Stimulated activated CD4-positive, alpha-beta T cell treated with anti-CD3 and anti-CD28 coated beads, Interleukin-12 subunit alpha, Interleukin-12 subunit beta, amount 100 ng/mL, for 48 hours (primary cell): ENCODE measurements around the gene ALKBH5.
"Not testable (repeated sequence)": the region's sequence is repeated elsewhere in the genome, so short reads cannot be mapped to it uniquely, and the experiment has no call there.

Experiments
- DNase-seq, 3 donors: peaks; one replicate each; pipeline ENCODE4 v3.0.0-alpha.2; 2020; ENCODE audit warnings: low read depth in 2 of 3, low spot score in 1 of 3

Gene ALKBH5

GRCh38 chr17:18216906-18217305 is 33.3 kb downstream of the ALKBH5 start:
- DNase-seq: not testable (repeated sequence)

- peak; percentile 61 to 79 (median 67) for DNase-seq
Measured at GRCh38 chr17:18217412-18218015, 33.9 kb downstream of the ALKBH5 start.

- DNase-seq: no peak
Measured at GRCh38 chr17:18218756-18219415, 35.3 kb downstream of the ALKBH5 start.

GRCh38 chr17:18224053-18224386 is 40.4 kb downstream of the ALKBH5 start:
- no peak for DNase-seq

GRCh38 chr17:18224387-18225120 is 40.9 kb downstream of the ALKBH5 start:
- no peak for DNase-seq

GRCh38 chr17:18225121-18225641 is 41.6 kb downstream of the ALKBH5 start, which contains the start of gene LLGL1:
Gene LLGL1, plus strand, starts transcription at chr17:18225635. Its CDS starts 48 bp downstream, at chr17:18225683.
- DNase-seq: peak; percentile 91 to 98 (median 91)

- DNase-seq: no peak
Measured at GRCh38 chr17:18225642-18226283, 42.1 kb downstream of the ALKBH5 start.

GRCh38 chr17:18226284-18226945 is 42.8 kb downstream of the ALKBH5 start:
- no peak for DNase-seq

- no peak for DNase-seq
Measured at GRCh38 chr17:18227635-18228034, 44.0 kb downstream of the ALKBH5 start.

- DNase-seq: no peak
Measured at GRCh38 chr17:18228176-18228682, 44.6 kb downstream of the ALKBH5 start.

- no peak for DNase-seq
Measured at GRCh38 chr17:18229254-18229653, 45.6 kb downstream of the ALKBH5 start.

- no peak for DNase-seq
Measured at GRCh38 chr17:18229771-18230170, 46.1 kb downstream of the ALKBH5 start.

- no peak for DNase-seq
Measured at GRCh38 chr17:18230288-18231141, 46.9 kb downstream of the ALKBH5 start.

- DNase-seq: no peak
Measured at GRCh38 chr17:18231164-18231563, 47.5 kb downstream of the ALKBH5 start.

- DNase-seq: no peak
Measured at GRCh38 chr17:18233803-18234518, 50.3 kb downstream of the ALKBH5 start.

- no peak for DNase-seq
Measured at GRCh38 chr17:18234853-18235380, 51.3 kb downstream of the ALKBH5 start.

GRCh38 chr17:18235743-18236256 is 52.2 kb downstream of the ALKBH5 start:
- peak in 1 of 3 donors; percentile 20 for DNase-seq

GRCh38 chr17:18236494-18236893 is 52.9 kb downstream of the ALKBH5 start:
- DNase-seq: no peak

GRCh38 chr17:18237461-18237860 is 53.8 kb downstream of the ALKBH5 start:
- no peak for DNase-seq
